Natural killer cell (primary cell): Measurements from ENCODE around the gene ZNRD2. TPM values are rescaled to one million over a fixed set of nuclear protein-coding genes. Genes with fewer than 3 reads are reported as not detected.

Experiments
- ATAC-seq, 3 donors: fragments of 150-1000 bp in 2 of 3; fragments of 200-7000 bp in 1 of 3; cut with Tn5 transposase; 1 replicate in 1 of 3; 2 replicates in 2 of 3; pipeline ENCODE4 v1.10.0; 2021; ENCODE audit warnings: mild to moderate bottlenecking in 2 of 3, moderate library complexity in 2 of 3
- DNase-seq, 2 donors: peaks; one replicate each; pipeline versions ENCODE4 v3.0.0 to v3.0.0-alpha.2; 2013 to 2021; ENCODE audit warnings: mixed read lengths in 1 of 2
- H3K27ac ChIP-seq: one replicate; pipeline ENCODE4 v1.5.1; 2013; ENCODE audit warnings: mild to moderate bottlenecking, low read length
- H3K27me3 ChIP-seq: one replicate; pipeline ENCODE4 v1.6.1; 2013; ENCODE audit warnings: low read length; ENCODE audit not compliant: control insufficient read depth, insufficient read depth
- H3K36me3 ChIP-seq: one replicate; pipeline ENCODE4 v1.6.1; 2013; ENCODE audit warnings: low read length; ENCODE audit not compliant: control insufficient read depth, insufficient read depth
- H3K4me1 ChIP-seq: one replicate; pipeline ENCODE4 v1.6.1; 2013; ENCODE audit warnings: low read length; ENCODE audit not compliant: control insufficient read depth, insufficient read depth
- H3K4me3 ChIP-seq: one replicate; pipeline ENCODE4 v1.5.1; 2013; ENCODE audit warnings: low read length
- H3K9me3 ChIP-seq: one replicate; pipeline ENCODE4 v1.6.1; 2013; ENCODE audit warnings: low read length; ENCODE audit not compliant: control insufficient read depth, insufficient read depth
- H3K27ac Mint-ChIP-seq, 2 donors: one replicate each; pipeline ENCODE4 v1.8.0; 2022; ENCODE audit warnings: mild to moderate bottlenecking in 2 of 2, mixed read lengths in 2 of 2, moderate library complexity in 1 of 2
- H3K27me3 Mint-ChIP-seq, 2 donors: one replicate each; pipeline ENCODE4 v1.8.0; 2022; ENCODE audit warnings: low read depth in 2 of 2, mixed read lengths in 2 of 2
- H3K36me3 Mint-ChIP-seq: one replicate; pipeline ENCODE4 v1.8.0; 2022; ENCODE audit warnings: mixed read lengths
- H3K4me1 Mint-ChIP-seq, 2 donors: one replicate each; pipeline ENCODE4 v1.8.0; 2022; ENCODE audit warnings: mixed read lengths in 2 of 2
- H3K4me3 Mint-ChIP-seq: one replicate; pipeline ENCODE4 v1.8.0; 2022; ENCODE audit warnings: mild to moderate bottlenecking, moderate library complexity, mixed read lengths
- H3K9me3 Mint-ChIP-seq, 2 donors: one replicate each; pipeline ENCODE4 v1.8.0; 2022; ENCODE audit warnings: mixed read lengths in 2 of 2
- CTCF ChIP-seq: fragments of 200-600 bp; IDR thresholded peaks from one replicate; pipeline ENCODE4 v1.8.0; 2022; ENCODE audit warnings: antibody characterized with exemption
- WGBS: methylation state at CpG from one replicate; pipeline ENCODE4 v1.1.7; 2013; ENCODE audit warnings: missing lambda C conversion rate; ENCODE audit not compliant: insufficient coverage; 5-methylcytosine and 5-hydroxymethylcytosine counted together
- intact Hi-C: fragments of 100-400 bp; cut with micrococcal nuclease; formaldehyde crosslinking; loops from one replicate; pipeline ENCODE4 v1.14.2; 2022
- total RNA-seq, 4 donors: library from RNA; stranded (reverse); fragments of 120-200 nt in 1 of 4; gene quantifications; one replicate each; pipeline versions ENCODE4 v1.2.3 to v1.2.4, GENCODE V29; 2013 to 2022

Gene ZNRD2
- total RNA-seq, 3 donors from 2014 or later (not counting 1 experiment from before 2014, with no cell fraction given): 40.9 to 64.1 (median 60.0) TPM

GRCh38 chr11:65559535-65559934, 10.7 kb upstream of the ZNRD2 start:
- Mint-ChIP-seq H3K4me3 (no peak overlapping the region), H3K27ac (peak overlapping the region; percentile 71 to 95), H3K36me3 (no peaks in the 10 kb centered on the region), H3K9me3 (no peaks in the 10 kb centered on the region), H3K4me1 (peaks cover 21 to 47% of the 10 kb centered on the region in 2 donors), H3K27me3 (no peaks in the 10 kb centered on the region)
- no peak for ATAC-seq
- no peak for DNase-seq
- no peak for TF ChIP-seq CTCF
- Histone ChIP-seq H3K4me3 (no peak overlapping the region), H3K4me1 (peaks cover 55% of the 10 kb centered on the region), H3K27ac (no peak overlapping the region), H3K9me3 (no peaks in the 10 kb centered on the region), H3K36me3 (no peaks in the 10 kb centered on the region), H3K27me3 (no peaks in the 10 kb centered on the region)
- intact Hi-C loops: no loop called here
- WGBS: 95% methylated on average over 5 of the region's 5 CpGs

- ATAC-seq (no peak), DNase-seq (no peak)
- Histone ChIP-seq H3K27ac (no peak overlapping the region), H3K4me1 (peaks cover 55% of the 10 kb centered on the region), H3K9me3 (no peaks in the 10 kb centered on the region), H3K4me3 (no peak overlapping the region), H3K36me3 (no peaks in the 10 kb centered on the region), H3K27me3 (no peaks in the 10 kb centered on the region)
- peak overlapping the region; percentile 57 to 95 for H3K27ac Mint-ChIP-seq
- H3K4me1 Mint-ChIP-seq: peaks cover 20 to 46% of the 10 kb centered on the region in 2 donors
- 92% methylated on average over 5 of the region's 5 CpGs for WGBS
- H3K9me3 Mint-ChIP-seq: no peaks in the 10 kb centered on the region
- H3K4me3 Mint-ChIP-seq: no peak overlapping the region
- intact Hi-C loops: no loop called here
- H3K36me3 Mint-ChIP-seq: no peaks in the 10 kb centered on the region
- no peaks in the 10 kb centered on the region for H3K27me3 Mint-ChIP-seq
- TF ChIP-seq CTCF: no peak
These were observed 10.2 kb upstream of the ZNRD2 start for GRCh38 chr11:65559951-65560537.

- TF ChIP-seq CTCF: no peak
- Histone ChIP-seq H3K4me1 (peaks cover 55% of the 10 kb centered on the region), H3K4me3 (no peak overlapping the region), H3K36me3 (no peaks in the 10 kb centered on the region), H3K27ac (no peak overlapping the region), H3K27me3 (no peaks in the 10 kb centered on the region), H3K9me3 (no peaks in the 10 kb centered on the region)
- ATAC-seq: no peak
- no peaks in the 10 kb centered on the region for H3K9me3 Mint-ChIP-seq
- intact Hi-C loops: no loop called here
- H3K4me1 Mint-ChIP-seq: peaks cover 21 to 46% of the 10 kb centered on the region in 2 donors
- WGBS: 70% methylated on average over 14 of the region's 15 CpGs
- peak overlapping the region; percentile 57 to 95 for H3K27ac Mint-ChIP-seq
- H3K4me3 Mint-ChIP-seq: no peak overlapping the region
- no peaks in the 10 kb centered on the region for H3K36me3 Mint-ChIP-seq
- H3K27me3 Mint-ChIP-seq: no peaks in the 10 kb centered on the region
- DNase-seq: no peak
These were observed 9.5 kb upstream of the ZNRD2 start for GRCh38 chr11:65560555-65561418.
